GM19395 (cell line): ENCODE data around the gene TMEM145.

ENCODE experiments used
- ATAC-seq: cut with Tn5 transposase; IDR thresholded peaks from one replicate; pipeline ENCODE4 v1.9.1; 2021; ENCODE audit warnings: mild to moderate bottlenecking, moderate library complexity; ENCODE audit not compliant: unreplicated experiment

Gene TMEM145

GRCh38 chr19:42277821-42278451 lies 35.2 kb upstream of the TMEM145 start:
- ATAC-seq, result no peak

GRCh38 chr19:42278452-42279154 lies 34.5 kb upstream of the TMEM145 start:
- ATAC-seq, result no peak

- ATAC-seq, result no peak
These were observed 33.8 kb upstream of the TMEM145 start for GRCh38 chr19:42279155-42279901.

DNA sequence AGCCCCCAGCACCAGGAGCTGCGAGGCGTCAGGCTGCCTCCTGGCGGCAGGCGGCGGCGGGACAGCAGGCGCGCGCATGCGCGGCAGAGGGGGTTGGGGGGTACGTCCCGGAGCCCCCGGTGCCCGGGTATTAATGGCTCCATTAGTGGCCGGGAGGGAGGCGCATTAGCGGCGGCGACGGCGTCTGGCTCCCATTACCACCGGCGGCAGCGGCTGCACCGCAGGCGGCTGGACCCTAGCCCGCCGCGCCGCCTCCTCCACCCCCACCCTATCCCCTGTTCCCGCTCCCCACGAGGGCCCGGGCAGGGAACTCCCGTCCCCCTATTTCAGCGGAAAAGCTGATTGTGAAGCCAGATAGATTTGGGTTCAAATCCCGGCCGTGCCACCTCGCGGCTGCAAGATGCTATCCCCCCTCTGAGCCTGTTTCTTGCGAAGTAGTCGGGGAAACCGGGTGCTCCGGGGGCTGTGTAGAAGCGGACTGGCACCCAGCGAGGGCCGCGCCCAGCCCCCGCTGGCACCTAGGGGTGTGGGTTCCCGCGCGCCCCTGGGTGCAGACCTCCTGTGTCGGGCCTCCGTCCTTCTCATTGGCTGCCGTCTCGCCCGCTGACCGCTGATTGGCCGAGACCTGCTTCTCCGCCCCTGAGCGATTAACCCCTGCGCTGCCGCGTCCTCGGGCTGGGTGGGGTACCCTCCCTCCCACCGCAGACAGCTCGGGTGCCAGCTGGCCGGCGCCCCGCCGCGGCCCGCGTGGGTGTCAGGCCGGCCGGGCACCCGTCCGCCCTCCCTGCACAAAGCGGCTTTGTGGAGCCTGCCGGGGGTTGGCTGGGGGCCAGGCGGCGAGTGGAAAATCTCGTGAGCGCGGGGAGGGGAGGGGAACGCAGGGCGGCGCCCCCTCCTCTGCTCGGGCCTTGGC lies 33.0 kb upstream of the TMEM145 start:
- ATAC-seq, result peak; percentile 36

DNA sequence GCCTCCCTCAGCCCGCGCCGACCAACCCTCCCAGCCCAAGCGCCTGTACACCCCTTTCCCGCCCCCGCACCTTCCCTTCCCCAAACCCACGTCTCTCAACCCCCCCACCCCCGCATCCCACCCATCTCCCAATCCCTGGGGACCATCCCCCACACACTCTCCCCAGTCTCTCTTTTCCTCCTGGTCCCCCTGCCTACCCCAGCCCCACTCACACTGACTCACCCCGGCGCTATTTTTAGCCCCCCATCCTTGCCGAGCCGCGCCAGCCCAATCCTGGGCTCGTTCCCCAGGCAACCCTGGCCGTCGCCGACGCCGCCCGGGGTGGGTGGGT lies 32.3 kb upstream of the TMEM145 start:
- ATAC-seq, result no peak

DNA sequence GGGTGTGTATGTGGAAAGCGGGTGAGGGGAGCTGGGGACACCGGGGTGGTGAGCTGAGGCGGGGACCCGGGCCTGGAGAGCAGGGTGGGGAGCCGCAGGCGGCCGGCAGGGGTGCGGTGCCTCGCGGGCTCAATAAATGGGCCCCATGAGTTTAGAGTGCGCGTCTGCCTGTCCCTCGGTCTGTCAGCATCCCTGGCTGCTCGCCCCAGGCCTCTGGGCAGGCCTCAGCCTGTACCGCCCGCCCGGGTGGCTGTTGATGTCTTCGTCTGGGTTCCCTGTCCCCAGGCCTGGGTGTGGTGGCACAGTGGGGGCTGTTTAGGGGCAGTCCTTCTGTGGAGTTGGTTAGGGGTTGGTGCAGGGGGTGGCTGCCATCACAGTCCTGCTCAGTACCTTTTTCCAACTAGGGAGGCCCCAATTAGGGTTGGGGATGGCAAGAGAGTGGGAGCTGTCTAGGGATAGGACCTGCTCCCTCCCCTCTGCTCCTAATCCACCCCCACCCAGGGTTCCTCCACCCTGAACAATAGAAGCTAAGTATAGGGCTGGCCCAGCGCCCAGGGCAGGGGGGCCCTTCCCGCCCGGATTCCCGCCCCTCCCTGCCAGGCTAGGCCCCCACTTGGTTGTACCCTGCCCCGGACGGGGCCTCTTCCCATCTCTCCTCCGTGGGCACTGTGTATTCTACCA lies 31.8 kb upstream of the TMEM145 start:
- no peak for ATAC-seq

GRCh38 chr19:42281827-42282762 lies 31.0 kb upstream of the TMEM145 start:
- no peak for ATAC-seq

DNA sequence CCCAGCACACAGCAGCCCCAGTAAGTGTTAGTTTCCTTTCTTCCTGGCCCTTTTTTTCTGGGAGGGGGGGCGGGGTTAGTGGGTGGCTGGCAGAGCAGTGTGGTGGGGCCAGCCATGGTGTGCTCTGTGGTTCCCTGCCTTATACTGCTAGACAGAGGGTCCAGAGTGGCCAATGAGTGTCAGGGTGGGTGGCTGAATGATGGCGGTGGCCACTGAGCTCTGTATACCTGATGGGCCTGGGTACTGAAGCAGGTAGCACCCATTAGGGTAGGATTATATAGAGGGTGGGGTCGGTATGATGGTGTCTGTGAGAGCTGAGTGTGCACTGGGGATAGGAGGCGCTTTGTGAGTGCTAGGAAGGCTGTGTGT lies 30.3 kb upstream of the TMEM145 start:
- no peak for ATAC-seq

- ATAC-seq, result peak; percentile 39
These were observed 29.7 kb upstream of the TMEM145 start for GRCh38 chr19:42283188-42284065.

GRCh38 chr19:42284066-42284501 lies 29.0 kb upstream of the TMEM145 start:
- ATAC-seq, result peak; percentile 16

GRCh38 chr19:42284591-42285341 lies 28.3 kb upstream of the TMEM145 start:
- no peak for ATAC-seq

GRCh38 chr19:42285541-42285941 lies 27.6 kb upstream of the TMEM145 start:
- no peak for ATAC-seq

GRCh38 chr19:42285988-42286348 lies 27.1 kb upstream of the TMEM145 start:
- no peak for ATAC-seq

- no peak for ATAC-seq
These were observed 26.6 kb upstream of the TMEM145 start for GRCh38 chr19:42286349-42287016.

DNA sequence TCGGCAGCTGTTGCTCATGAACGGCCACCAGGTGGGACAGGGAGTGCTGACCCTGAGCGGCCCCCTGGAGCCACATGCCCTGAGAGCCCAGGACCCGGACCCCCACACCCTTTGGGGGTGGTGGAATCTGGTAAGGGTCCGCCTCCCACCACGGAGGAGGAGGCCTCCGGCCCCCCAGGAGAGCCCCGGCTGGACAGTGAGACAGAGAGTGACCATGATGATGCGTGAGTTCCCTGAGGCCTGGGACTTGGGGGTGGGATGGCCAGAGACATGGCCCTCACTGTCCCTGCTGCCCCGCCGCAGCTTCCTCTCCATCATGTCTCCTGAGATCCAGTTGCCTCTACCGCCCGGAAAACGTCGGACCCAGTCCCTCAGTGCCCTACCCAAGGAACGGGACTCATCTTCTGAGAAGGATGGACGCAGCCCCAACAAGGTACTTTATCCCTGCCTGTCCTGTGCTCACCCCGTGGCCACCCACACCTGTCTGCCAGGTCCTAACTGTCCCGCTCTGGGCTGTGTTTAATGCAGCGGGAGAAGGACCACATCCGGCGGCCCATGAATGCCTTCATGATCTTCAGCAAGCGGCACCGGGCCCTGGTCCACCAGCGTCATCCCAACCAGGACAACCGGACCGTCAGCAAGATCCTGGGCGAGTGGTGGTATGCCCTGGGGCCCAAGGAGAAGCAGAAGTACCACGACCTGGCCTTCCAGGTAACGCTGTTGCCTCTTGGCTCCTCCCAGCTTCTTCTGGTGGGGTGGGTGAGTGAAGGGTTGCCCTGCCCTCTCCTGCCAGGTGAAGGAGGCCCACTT lies 25.9 kb upstream of the TMEM145 start:
- ATAC-seq, result no peak

DNA sequence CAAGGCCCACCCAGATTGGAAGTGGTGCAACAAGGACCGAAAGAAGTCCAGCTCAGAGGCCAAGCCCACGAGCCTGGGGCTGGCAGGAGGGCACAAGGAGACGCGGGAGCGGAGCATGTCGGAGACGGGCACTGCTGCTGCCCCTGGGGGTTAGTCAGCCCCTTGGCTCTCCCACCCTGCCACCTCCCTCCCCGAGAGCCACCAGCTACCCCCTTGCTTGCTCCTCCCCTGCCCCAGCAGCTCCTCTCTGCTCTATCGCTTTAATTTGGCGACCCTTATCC lies 25.3 kb upstream of the TMEM145 start:
- ATAC-seq, result no peak

GRCh38 chr19:42288387-42288786 lies 24.7 kb upstream of the TMEM145 start:
- no peak for ATAC-seq
